ENCODE measurements around the gene PIBF1.

The PIBF1 gene

GRCh38 chr13:73061876-73062275, 279.9 kb downstream of the PIBF1 start:
- no peak for DNase-seq

GRCh38 chr13:73062468-73062867, 280.5 kb downstream of the PIBF1 start:
- DNase-seq: no peak

GRCh38 chr13:73063166-73063565, 281.2 kb downstream of the PIBF1 start:
- peak; percentile 56 for DNase-seq

GRCh38 chr13:73065036-73065435, 283.1 kb downstream of the PIBF1 start:
- DNase-seq: no peak

- DNase-seq: peak; percentile 79
These were observed 283.9 kb downstream of the PIBF1 start for GRCh38 chr13:73065665-73066340.

Measured in NCI-H1417 treated with DMSO at 0.1 percent for 48 hours (cell line).